CD4-positive, alpha-beta T cell treated with Interleukin-15 for 4 hours (primary cell): ENCODE measurements around the gene MEIKIN.
"Not testable (repeated sequence)": the region's sequence is repeated elsewhere in the genome, so short reads cannot be mapped to it uniquely, and the experiment has no call there.

Experiments
- DNase-seq: peaks from one replicate; pipeline ENCODE4 v3.0.0-alpha.2; 2020; ENCODE audit warnings: low spot score

Gene MEIKIN

GRCh38 chr5:131906668-131907067, 38.8 kb downstream of the MEIKIN start:
- no peak for DNase-seq

- not testable (repeated sequence) for DNase-seq
Measured at GRCh38 chr5:131902266-131902665, 43.2 kb downstream of the MEIKIN start.

- no peak for DNase-seq
Measured at GRCh38 chr5:131899686-131900085, 45.8 kb downstream of the MEIKIN start.

- no peak for DNase-seq
Measured at GRCh38 chr5:131883984-131884383, 61.5 kb downstream of the MEIKIN start.

- no peak for DNase-seq
Measured at GRCh38 chr5:131879705-131880104, 65.8 kb downstream of the MEIKIN start.

GRCh38 chr5:131877873-131878272, 67.6 kb downstream of the MEIKIN start:
- DNase-seq: no peak

- DNase-seq: not testable (repeated sequence)
Measured at GRCh38 chr5:131871251-131871650, 74.2 kb downstream of the MEIKIN start.

GRCh38 chr5:131867524-131867923, 77.9 kb downstream of the MEIKIN start:
- DNase-seq: no peak

- DNase-seq: no peak
Measured at GRCh38 chr5:131863700-131864099, 81.8 kb downstream of the MEIKIN start.

- DNase-seq: no peak
Measured at GRCh38 chr5:131857388-131857787, 88.1 kb downstream of the MEIKIN start.

GRCh38 chr5:131855452-131855851, 90.0 kb downstream of the MEIKIN start:
- DNase-seq: no peak

- DNase-seq: peak; percentile 1
Measured at GRCh38 chr5:131854134-131854533, 91.3 kb downstream of the MEIKIN start.

- DNase-seq: no peak
Measured at GRCh38 chr5:131848662-131849061, 96.8 kb downstream of the MEIKIN start.

GRCh38 chr5:131846536-131846935, 98.9 kb downstream of the MEIKIN start:
- DNase-seq: no peak

- no peak for DNase-seq
Measured at GRCh38 chr5:131845828-131846227, 99.6 kb downstream of the MEIKIN start.

GRCh38 chr5:131842971-131843370, 102.5 kb downstream of the MEIKIN start:
- not testable (repeated sequence) for DNase-seq

GRCh38 chr5:131832702-131833101, 112.8 kb downstream of the MEIKIN start:
- DNase-seq: not testable (repeated sequence)

- no peak for DNase-seq
Measured at GRCh38 chr5:131825404-131826013, 120.0 kb downstream of the MEIKIN start.

GRCh38 chr5:131824631-131825030, 120.8 kb downstream of the MEIKIN start:
- no peak for DNase-seq

- no peak for DNase-seq
Measured at GRCh38 chr5:131821221-131821620, 124.2 kb downstream of the MEIKIN start.

GRCh38 chr5:131818001-131818724, 127.3 kb downstream of the MEIKIN start:
- no peak for DNase-seq

GRCh38 chr5:131814990-131815389, 130.5 kb downstream of the MEIKIN start:
- DNase-seq: no peak

- DNase-seq: no peak
Measured at GRCh38 chr5:131812371-131813160, 132.9 kb downstream of the MEIKIN start.
